Fibroblast of pulmonary artery (primary cell): ENCODE measurements around the gene EPHA2.
"Not testable (repeated sequence)": the region's sequence is repeated elsewhere in the genome, so short reads cannot be mapped to it uniquely, and the experiment has no call there.

Experiments used
- DNase-seq: peaks from one replicate; pipeline ENCODE4 v3.0.0-alpha.2; 2010; ENCODE audit warnings: low read depth
- H3K4me3 ChIP-seq: replicated peaks from 2 replicates; pipeline ENCODE4 v1.5.1; 2011; ENCODE audit warnings: low read depth, mild to moderate bottlenecking, control low read depth, low read length, moderate library complexity
- CTCF ChIP-seq: IDR thresholded peaks from 2 replicates; pipeline ENCODE4 v1.5.1; 2011; ENCODE audit warnings: mild to moderate bottlenecking, control low read depth, low read length, inconsistent platforms; ENCODE audit errors: missing control alignments

EPHA2 gene

GRCh38 chr1:16199700-16200099 is 43.8 kb upstream of the EPHA2 start:
- no peak for DNase-seq
- TF ChIP-seq CTCF: no peak
- no peak overlapping the region for H3K4me3 ChIP-seq

GRCh38 chr1:16199157-16199501 is 43.3 kb upstream of the EPHA2 start:
- H3K4me3 ChIP-seq: no peak overlapping the region
- DNase-seq: no peak
- TF ChIP-seq CTCF: no peak

- TF ChIP-seq CTCF: no peak
- no peak for DNase-seq
- H3K4me3 ChIP-seq: no peak overlapping the region
These were observed 42.7 kb upstream of the EPHA2 start for GRCh38 chr1:16198444-16199156.

- no peak for TF ChIP-seq CTCF
- H3K4me3 ChIP-seq: no peak overlapping the region
- no peak for DNase-seq
These were observed 41.0 kb upstream of the EPHA2 start for GRCh38 chr1:16196874-16197273.

GRCh38 chr1:16196139-16196538 is 40.3 kb upstream of the EPHA2 start:
- H3K4me3 ChIP-seq: not testable (repeated sequence)

GRCh38 chr1:16195518-16195905 is 39.6 kb upstream of the EPHA2 start:
- no peak for TF ChIP-seq CTCF

More at GRCh38 chr1:16196139-16196538, 40.3 kb upstream of the EPHA2 start:
- DNase-seq: not testable (repeated sequence)

GRCh38 chr1:16191916-16192546 is 36.2 kb upstream of the EPHA2 start:
- no peak overlapping the region for H3K4me3 ChIP-seq
- DNase-seq: no peak
- TF ChIP-seq CTCF: no peak

More at GRCh38 chr1:16195518-16195905, 39.6 kb upstream of the EPHA2 start:
- no peak overlapping the region for H3K4me3 ChIP-seq
- DNase-seq: no peak
